Suprapubic skin (tissue), 4 donors: ENCODE measurements around the gene LITAFD.

Experiments used
- CTCF ChIP-seq, 2 donors: fragments of 200-600 bp in 1 of 2; fragments of 450-650 bp in 1 of 2; sonication (generic) in 1 of 2; IDR thresholded peaks; one replicate each; pipeline ENCODE4 v1.5.1; 2016 to 2019; ENCODE audit warnings: antibody characterized with exemption in 2 of 2, mild to moderate bottlenecking in 1 of 2, moderate library complexity in 1 of 2
- EP300 ChIP-seq: sonication (generic); formaldehyde crosslinking; IDR thresholded peaks from one replicate; pipeline ENCODE4 v1.6.1; 2017; ENCODE audit warnings: antibody characterized with exemption
- POLR2A ChIP-seq, 2 donors: fragments of 450-650 bp; IDR thresholded peaks; one replicate each; pipeline ENCODE4 v1.6.1; 2017; ENCODE audit warnings: antibody characterized with exemption in 2 of 2, mild to moderate bottlenecking in 2 of 2, moderate library complexity in 2 of 2
- POLR2AphosphoS5 ChIP-seq, 3 donors: sonication (generic); formaldehyde crosslinking; IDR thresholded peaks; one replicate each; pipeline ENCODE4 v1.6.1; 2017; ENCODE audit warnings: antibody characterized with exemption in 3 of 3

DNA sequence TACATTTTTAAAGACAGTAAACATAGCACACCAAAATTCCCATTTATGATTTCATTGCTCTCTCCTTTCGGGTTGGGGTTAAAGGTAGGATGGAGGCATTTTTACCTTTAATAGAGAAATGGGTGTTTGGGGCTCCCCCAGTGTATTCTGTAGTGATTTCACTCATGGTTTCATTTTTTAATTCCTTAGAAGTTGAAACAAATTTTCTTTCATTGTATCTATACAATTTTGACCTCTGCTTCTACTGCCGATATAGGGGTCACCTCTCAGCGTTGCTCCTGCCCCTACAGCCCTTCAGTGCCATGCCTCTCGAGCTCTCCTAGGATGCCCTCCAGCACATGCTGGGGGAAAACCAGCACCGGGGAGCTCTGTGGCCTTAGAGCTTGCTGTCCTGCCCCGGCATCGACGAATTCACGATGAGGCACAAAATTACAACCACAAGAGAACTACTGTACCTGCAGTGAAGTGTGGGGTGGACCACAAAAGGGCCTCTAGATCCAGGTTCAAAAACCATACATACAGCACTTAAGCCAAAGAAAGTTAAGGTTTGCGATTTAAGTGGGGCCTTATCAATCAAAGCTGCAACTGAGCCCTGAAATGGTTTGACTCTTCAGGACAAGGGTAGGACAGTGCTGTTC lies 39.3 kb downstream of the LITAFD start:
- TF ChIP-seq CTCF (IDR thresholded peaks at IDR 0.05) (no peak), POLR2AphosphoS5 (IDR thresholded peaks at IDR 0.05) (no peak), POLR2A (IDR thresholded peaks at IDR 0.05) (no peak), EP300 (no peak)
